HG02970 (cell line): ENCODE data around the gene HOXB5.

Source experiments
- ATAC-seq: cut with Tn5 transposase; IDR thresholded peaks from one replicate; pipeline ENCODE4 v1.9.1; 2021; ENCODE audit warnings: mild to moderate bottlenecking, moderate library complexity, moderate number of reproducible peaks; ENCODE audit not compliant: unreplicated experiment, low FRiP score

Gene HOXB5

GRCh38 chr17:48617471-48618255, 24.1 kb upstream of the HOXB5 start:
- ATAC-seq, result no peak

- ATAC-seq, result no peak
Measured at GRCh38 chr17:48616717-48617470, 23.3 kb upstream of the HOXB5 start.

GRCh38 chr17:48615963-48616716, 22.6 kb upstream of the HOXB5 start:
- ATAC-seq, result no peak

GRCh38 chr17:48615047-48615962, 21.7 kb upstream of the HOXB5 start, which contains the start of gene HOXB8:
Gene HOXB8, minus strand, starts transcription at chr17:48615292. Its CDS starts 588 bp downstream, at chr17:48614704.
- no peak for ATAC-seq

- no peak for ATAC-seq
Measured at GRCh38 chr17:48613862-48614694, 20.5 kb upstream of the HOXB5 start.

GRCh38 chr17:48612854-48613691, 19.5 kb upstream of the HOXB5 start:
- no peak for ATAC-seq

GRCh38 chr17:48612456-48612853, 18.9 kb upstream of the HOXB5 start:
- ATAC-seq, result no peak

- ATAC-seq, result no peak
Measured at GRCh38 chr17:48611681-48612455, 18.3 kb upstream of the HOXB5 start.

- ATAC-seq, result no peak
Measured at GRCh38 chr17:48611213-48611612, 17.6 kb upstream of the HOXB5 start.

GRCh38 chr17:48610282-48611211, 17.0 kb upstream of the HOXB5 start, which contains the start of gene HOXB7:
Gene HOXB7, minus strand, starts transcription at chr17:48611017. Its CDS starts 99 bp downstream, at chr17:48610918.
- no peak for ATAC-seq

- no peak for ATAC-seq
Measured at GRCh38 chr17:48609759-48610281, 16.2 kb upstream of the HOXB5 start.

- ATAC-seq, result no peak
Measured at GRCh38 chr17:48609033-48609432, 15.5 kb upstream of the HOXB5 start.

- ATAC-seq, result no peak
Measured at GRCh38 chr17:48608494-48608834, 14.9 kb upstream of the HOXB5 start.

- no peak for ATAC-seq
Measured at GRCh38 chr17:48606892-48607614, 13.5 kb upstream of the HOXB5 start.
